T-helper 1 cell treated with Interleukin-12 subunit alpha and Interleukin-12 subunit beta and Interleukin-4 antibody, amounts not matched to agents 30 μg/mL and 1 μg/mL, for 36 hours (primary cell): Measurements from ENCODE around the gene NBEA.
"Not testable (repeated sequence)": the region's sequence is repeated elsewhere in the genome, so short reads cannot be mapped to it uniquely, and the experiment has no call there.

ENCODE experiments used
- H3K27ac Mint-ChIP-seq: one replicate; pipeline ENCODE4 v1.8.0; 2021; ENCODE audit warnings: mild to moderate bottlenecking, mixed read lengths
- H3K27me3 Mint-ChIP-seq: one replicate; pipeline ENCODE4 v1.8.0; 2021; ENCODE audit warnings: low read depth, mixed read lengths
- H3K36me3 Mint-ChIP-seq: one replicate; pipeline ENCODE4 v1.8.0; 2021; ENCODE audit warnings: low read depth, mixed read lengths
- H3K4me1 Mint-ChIP-seq: one replicate; pipeline ENCODE4 v1.8.0; 2021; ENCODE audit warnings: low read depth, mixed read lengths
- H3K4me3 Mint-ChIP-seq: one replicate; pipeline ENCODE4 v1.8.0; 2021; ENCODE audit warnings: mild to moderate bottlenecking, moderate library complexity, mixed read lengths
- H3K9me3 Mint-ChIP-seq: one replicate; pipeline ENCODE4 v1.8.0; 2021; ENCODE audit warnings: mixed read lengths

The NBEA gene

DNA sequence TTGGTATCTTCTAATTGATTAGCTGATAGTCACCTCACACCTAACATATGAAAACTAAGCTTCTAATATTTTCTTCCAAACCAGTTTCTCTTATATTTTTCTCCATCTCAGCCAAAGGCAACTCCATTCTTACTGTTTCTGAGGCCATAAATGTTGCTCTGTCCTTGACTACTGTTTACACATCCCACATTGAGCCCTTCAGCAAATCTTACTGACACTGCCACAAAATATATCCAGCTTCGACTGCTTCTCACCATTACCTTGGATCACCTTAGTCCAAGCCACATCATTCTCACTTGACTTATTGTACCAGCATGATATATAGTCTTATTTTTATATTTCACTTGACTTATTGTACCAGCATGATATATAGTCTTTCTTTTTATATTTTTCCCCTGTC lies 412.8 kb downstream of the NBEA start:
- Mint-ChIP-seq H3K27me3 (no peaks in the 10 kb centered on the region), H3K4me3 (no peak overlapping the region), H3K4me1 (no peaks in the 10 kb centered on the region), H3K9me3 (no peaks in the 10 kb centered on the region), H3K27ac (no peak overlapping the region), H3K36me3 (no peaks in the 10 kb centered on the region)

DNA sequence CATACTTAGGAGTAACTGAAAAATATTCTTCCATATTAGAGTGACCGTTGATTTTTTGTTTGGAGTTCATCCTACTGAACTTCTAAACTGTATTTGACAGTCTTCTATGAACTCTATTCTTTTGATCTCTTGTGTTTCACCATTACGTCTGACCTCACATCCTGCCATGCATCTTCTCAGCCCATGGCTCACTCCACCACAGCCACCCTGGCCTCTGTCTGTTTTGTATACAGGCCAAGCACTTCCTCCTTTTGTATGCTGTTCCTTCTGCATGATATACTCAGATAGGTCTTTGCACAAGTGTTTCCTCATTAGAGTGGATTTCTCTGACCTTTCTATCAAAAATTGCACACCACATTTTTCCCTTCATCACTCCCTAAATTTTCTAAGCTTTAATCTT lies 414.5 kb downstream of the NBEA start:
- H3K4me3 Mint-ChIP-seq: no peak overlapping the region
- H3K27ac Mint-ChIP-seq: no peak overlapping the region
- H3K36me3 Mint-ChIP-seq: no peaks in the 10 kb centered on the region
- H3K9me3 Mint-ChIP-seq: no peaks in the 10 kb centered on the region
- no peaks in the 10 kb centered on the region for H3K4me1 Mint-ChIP-seq
- H3K27me3 Mint-ChIP-seq: no peaks in the 10 kb centered on the region

DNA sequence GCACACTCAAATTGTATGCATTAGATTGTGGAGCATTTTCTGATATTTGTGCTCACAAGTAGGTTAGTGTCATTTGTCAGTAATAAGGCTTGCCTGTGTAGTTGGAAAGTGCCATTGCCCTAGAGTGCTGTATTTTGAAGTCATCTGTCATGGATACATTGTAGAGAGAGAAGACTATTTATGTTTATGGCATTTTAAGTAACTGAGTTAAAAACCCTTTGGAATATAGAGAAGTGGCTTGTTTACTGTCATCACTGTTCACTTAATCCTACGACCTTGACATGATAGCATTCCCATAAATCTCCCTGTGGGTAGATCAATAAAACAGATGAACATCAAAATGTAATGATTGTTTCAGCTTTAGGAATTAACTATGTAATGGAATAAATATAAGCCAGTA lies 423.8 kb downstream of the NBEA start:
- no peaks in the 10 kb centered on the region for H3K36me3 Mint-ChIP-seq
- H3K4me1 Mint-ChIP-seq: no peaks in the 10 kb centered on the region
- no peaks in the 10 kb centered on the region for H3K27me3 Mint-ChIP-seq
- H3K4me3 Mint-ChIP-seq: no peak overlapping the region
- no peak overlapping the region for H3K27ac Mint-ChIP-seq
- H3K9me3 Mint-ChIP-seq: peaks cover 11% of the 10 kb centered on the region

DNA sequence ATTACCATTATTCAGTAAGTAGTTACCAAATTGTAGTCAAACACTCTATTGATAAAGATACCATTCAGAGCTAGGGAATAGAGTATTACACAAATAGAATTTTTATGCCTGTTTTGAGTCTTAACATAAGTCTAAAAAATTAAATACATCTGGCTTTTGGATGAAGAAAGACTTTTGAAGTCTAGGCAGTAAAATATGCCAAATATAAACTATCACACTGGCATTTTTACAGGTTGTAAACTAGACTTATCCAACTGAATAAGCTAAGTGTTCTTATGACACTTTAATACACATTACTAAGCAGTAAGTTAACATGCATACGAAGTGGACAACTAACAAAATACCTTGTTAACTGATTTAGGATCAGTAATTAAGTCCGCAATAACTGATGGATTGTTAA lies 425.5 kb downstream of the NBEA start:
- Mint-ChIP-seq H3K36me3 (no peaks in the 10 kb centered on the region), H3K27me3 (no peaks in the 10 kb centered on the region), H3K27ac (no peak overlapping the region), H3K9me3 (peaks cover 28% of the 10 kb centered on the region), H3K4me1 (no peaks in the 10 kb centered on the region), H3K4me3 (no peak overlapping the region)

DNA sequence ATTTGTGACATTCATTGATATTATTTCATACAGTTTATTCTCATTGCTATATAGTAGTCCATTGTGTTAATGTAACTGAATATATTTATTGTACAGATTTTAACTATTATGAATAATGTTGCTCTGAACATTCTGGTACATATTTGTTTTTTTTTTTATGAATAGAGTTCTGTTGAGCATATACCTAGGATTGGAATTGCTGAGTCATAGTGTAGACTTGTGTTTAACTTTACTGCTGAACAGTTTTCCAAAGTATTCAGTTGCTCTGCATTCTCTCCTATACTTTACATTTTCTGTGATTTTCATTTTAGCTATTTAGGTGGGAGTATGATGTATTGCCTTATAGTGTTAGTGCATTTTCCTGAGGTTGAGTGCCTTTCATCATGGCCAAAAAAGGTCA lies 436.9 kb downstream of the NBEA start:
- no peak overlapping the region for H3K4me3 Mint-ChIP-seq
- no peaks in the 10 kb centered on the region for H3K27me3 Mint-ChIP-seq
- no peaks in the 10 kb centered on the region for H3K36me3 Mint-ChIP-seq

DNA sequence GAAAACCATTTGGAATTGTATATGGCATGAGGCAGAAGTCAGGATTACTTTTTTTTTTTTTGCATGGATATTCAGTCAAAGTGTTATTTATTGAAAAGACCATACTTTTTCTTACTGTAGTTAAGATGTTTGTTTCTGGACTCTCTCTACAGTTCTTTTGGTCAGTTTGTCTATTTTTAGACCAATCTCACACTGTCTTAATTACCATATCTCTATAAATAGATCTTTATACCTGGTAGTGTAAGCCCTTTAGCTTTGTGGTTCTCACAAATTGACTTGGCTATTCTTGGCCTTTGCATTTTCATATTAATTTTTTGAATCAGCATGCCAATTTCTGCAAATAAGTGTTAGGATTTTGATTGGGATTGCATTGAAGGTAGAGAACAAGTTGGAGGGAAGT lies 437.6 kb downstream of the NBEA start:
- Mint-ChIP-seq H3K36me3 (no peaks in the 10 kb centered on the region), H3K4me3 (no peak overlapping the region), H3K4me1 (no peaks in the 10 kb centered on the region), H3K27ac (no peak overlapping the region), H3K9me3 (no peaks in the 10 kb centered on the region), H3K27me3 (no peaks in the 10 kb centered on the region)

More for the DNA sequence above, 436.9 kb downstream of the NBEA start:
- Mint-ChIP-seq H3K27ac (no peak overlapping the region), H3K4me1 (no peaks in the 10 kb centered on the region), H3K9me3 (no peaks in the 10 kb centered on the region)

DNA sequence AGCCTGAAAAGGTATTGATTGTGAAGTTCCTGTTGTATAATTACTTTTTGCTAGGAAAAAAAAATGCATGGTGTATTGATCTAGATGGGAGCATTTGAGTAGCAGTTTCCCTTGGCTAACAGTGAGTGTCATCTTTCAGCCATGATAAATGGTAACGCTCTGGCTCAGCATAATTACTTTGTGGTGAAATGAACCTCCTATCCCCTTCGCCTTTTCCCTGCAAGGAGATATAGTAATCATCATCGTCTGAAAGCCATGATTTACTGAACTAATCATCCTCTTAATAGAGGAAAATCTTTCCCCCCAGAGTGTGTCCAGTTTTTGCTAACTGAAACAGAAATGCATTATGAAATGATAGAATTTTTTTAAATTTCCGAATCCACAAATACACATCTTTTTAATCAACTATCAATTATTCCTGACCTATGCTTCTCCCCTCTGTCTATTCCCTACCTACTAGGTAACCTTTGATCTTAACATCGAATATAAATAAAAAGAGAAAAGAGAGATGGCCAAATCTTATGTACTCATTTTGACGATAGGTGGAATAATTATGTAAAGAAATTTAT lies 445.7 kb downstream of the NBEA start:
- H3K27me3 Mint-ChIP-seq: no peaks in the 10 kb centered on the region
- H3K4me3 Mint-ChIP-seq: no peak overlapping the region
- H3K9me3 Mint-ChIP-seq: no peaks in the 10 kb centered on the region
- H3K27ac Mint-ChIP-seq: no peak overlapping the region
- H3K4me1 Mint-ChIP-seq: no peaks in the 10 kb centered on the region
- no peaks in the 10 kb centered on the region for H3K36me3 Mint-ChIP-seq

DNA sequence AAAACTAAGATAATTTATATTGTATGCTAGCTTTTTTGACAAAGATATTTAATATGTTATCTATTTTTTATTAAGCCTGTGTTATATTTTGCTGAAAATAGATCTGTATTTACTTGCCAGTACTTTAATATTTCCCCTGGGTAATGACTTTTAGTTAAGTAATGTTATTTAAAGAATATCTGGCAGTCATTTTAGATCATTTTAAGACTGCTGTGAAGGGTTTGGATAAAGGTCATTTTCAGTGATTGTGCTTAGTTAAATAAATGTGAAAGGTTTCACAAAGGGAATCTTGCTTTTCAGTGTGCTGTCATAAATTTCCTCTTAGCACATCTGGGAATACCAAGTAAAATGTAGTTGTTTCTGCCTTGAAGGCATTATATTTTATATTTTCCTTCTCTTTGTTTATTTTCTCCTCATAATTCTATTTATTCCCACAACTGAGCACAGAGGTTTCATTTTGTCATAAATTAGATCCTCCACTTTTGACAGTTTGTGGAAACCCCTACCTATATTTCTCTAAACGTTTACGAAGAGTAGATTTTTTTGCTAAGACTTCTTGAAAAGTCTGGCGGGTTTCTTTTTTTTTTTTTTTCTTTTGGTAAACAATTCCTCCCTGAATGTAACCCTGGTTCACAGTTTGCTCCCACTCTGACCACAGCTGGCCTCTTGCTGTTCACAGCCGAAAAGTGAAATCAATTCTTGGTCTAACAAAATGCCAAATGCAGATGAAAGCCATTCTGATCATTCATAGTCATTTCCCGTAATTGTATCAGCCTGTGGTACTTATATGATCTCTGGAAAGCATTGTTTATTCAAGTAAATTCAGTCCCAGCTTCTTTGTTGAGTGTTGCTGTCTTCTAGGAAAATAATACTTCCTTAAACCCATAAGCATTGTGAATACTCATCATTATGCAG lies 446.6 kb downstream of the NBEA start:
- Mint-ChIP-seq H3K27ac (no peak overlapping the region), H3K36me3 (no peaks in the 10 kb centered on the region), H3K9me3 (no peaks in the 10 kb centered on the region)

DNA sequence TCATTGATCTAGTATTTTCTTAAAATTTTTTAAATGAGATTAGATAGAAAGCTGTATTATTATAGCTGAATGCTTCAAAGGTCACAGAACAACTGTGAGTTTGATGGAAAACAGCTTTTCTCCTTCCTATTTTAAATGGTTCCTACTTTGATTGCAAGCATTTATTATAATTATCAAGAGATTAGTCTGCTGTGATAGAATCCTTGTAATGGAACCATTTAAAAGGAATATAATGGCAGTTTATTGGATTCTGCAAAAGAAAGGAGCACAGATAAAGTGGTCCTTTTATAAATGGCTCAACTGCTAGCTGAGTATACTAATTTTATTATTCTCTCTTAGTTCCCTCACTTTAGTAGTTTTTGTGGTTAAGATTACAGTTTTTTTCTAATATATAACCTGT lies 447.5 kb downstream of the NBEA start:
- Mint-ChIP-seq H3K27me3 (no peaks in the 10 kb centered on the region), H3K9me3 (no peaks in the 10 kb centered on the region), H3K36me3 (no peaks in the 10 kb centered on the region), H3K4me1 (no peaks in the 10 kb centered on the region), H3K27ac (no peak overlapping the region), H3K4me3 (no peak overlapping the region)

More for the DNA sequence above, 446.6 kb downstream of the NBEA start:
- H3K27me3 Mint-ChIP-seq: no peaks in the 10 kb centered on the region
- H3K4me3 Mint-ChIP-seq: no peak overlapping the region
- no peaks in the 10 kb centered on the region for H3K4me1 Mint-ChIP-seq

DNA sequence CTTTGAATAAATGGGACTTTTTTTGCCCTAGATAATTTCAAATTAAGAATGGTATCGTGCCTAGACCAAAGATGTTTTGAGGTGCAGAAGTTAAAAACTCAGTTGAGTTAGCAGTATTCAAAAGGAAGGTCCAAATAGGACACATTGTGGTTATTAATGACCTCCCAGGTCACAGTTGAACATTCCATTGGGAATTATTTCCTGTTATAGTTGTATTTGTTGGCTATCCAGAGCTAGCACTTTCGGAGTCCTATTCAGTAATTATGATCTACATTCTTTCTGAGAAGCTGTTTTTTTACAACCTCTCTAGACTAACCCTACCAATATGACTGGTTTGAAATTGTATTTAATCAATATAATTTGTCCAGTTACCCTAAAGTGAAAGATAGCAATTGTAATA lies 450.7 kb downstream of the NBEA start:
- no peak overlapping the region for H3K4me3 Mint-ChIP-seq
- no peaks in the 10 kb centered on the region for H3K27me3 Mint-ChIP-seq
- H3K27ac Mint-ChIP-seq: no peak overlapping the region
- no peaks in the 10 kb centered on the region for H3K4me1 Mint-ChIP-seq
- peaks cover 3% of the 10 kb centered on the region for H3K9me3 Mint-ChIP-seq
- H3K36me3 Mint-ChIP-seq: no peaks in the 10 kb centered on the region

DNA sequence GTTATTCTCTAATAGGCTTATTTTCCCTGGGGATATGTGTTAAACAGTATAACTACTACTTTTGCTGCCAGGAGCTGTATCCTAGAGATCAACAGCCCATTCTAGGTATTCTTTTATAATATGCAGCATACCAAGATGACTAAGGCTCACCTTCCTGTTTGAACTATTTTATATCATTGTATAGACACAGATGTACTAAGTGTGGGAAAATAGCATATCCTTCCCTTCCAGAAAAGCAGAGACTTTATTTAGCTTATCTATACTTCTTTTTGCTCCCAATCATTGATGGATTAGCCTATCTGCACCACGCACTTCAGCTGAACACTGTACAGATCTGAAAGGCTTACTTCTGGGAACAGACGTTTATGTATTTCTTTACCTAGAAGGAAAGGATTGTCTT lies 451.8 kb downstream of the NBEA start:
- H3K4me1 Mint-ChIP-seq: no peaks in the 10 kb centered on the region
- no peak overlapping the region for H3K4me3 Mint-ChIP-seq
- H3K9me3 Mint-ChIP-seq: peaks cover 6% of the 10 kb centered on the region
- H3K36me3 Mint-ChIP-seq: no peaks in the 10 kb centered on the region
- no peaks in the 10 kb centered on the region for H3K27me3 Mint-ChIP-seq
- no peak overlapping the region for H3K27ac Mint-ChIP-seq

DNA sequence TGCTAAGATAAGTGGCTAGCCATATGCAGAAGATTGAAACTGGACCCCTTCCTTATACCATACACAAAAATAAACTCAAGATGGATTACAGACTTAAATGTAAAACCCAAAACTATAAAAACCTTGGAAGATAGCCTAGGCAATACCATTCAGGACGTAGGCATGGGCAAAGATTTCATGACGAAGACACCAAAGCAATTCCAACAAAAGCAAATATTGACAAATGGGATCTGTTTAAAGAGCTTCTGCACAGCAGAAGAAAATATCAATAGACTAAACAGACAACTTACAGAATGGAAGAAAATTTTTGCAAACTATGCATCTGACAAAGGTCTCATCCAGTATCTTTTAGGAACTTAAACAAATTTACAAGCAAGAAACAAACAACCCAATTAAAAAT lies 466.2 kb downstream of the NBEA start:
- not testable (repeated sequence) for H3K4me3 Mint-ChIP-seq, H3K4me1 Mint-ChIP-seq, H3K27me3 Mint-ChIP-seq, H3K27ac Mint-ChIP-seq, H3K36me3 Mint-ChIP-seq, H3K9me3 Mint-ChIP-seq

DNA sequence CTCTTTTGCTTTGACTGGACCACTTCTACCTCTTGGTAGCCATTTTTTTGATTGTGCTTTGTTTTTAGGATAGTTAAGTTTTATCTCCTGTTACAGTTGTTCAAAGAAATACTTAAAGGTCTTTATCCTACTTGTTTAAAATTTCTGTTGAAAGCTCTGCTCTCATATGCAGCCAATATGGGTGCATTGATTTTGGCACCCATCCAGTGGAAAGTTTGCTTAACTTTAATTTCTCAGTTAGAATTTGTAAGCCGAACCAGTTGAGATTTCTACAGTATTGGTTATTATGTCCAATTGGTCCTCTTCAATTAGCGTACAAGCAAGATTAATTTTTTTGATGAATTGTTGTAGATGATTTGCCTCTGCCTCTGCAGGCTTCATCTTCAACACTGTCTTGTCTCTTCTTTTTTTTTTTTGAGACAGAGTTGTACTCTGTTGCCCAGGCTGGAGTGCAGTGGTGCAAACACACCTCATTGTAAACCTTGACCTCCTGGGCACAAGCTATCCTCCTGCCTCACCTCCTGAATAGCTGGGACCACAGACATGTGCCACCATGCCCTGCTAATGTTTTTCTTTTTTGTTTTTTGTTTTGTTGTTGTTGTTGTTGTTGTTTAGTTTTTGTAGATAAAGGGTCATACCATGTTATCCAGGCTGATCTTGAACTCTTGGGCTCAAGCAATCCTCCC lies 469.1 kb downstream of the NBEA start:
- Mint-ChIP-seq H3K36me3 (no peaks in the 10 kb centered on the region), H3K4me3 (no peak overlapping the region), H3K27ac (no peak overlapping the region), H3K27me3 (no peaks in the 10 kb centered on the region), H3K9me3 (peaks cover 5% of the 10 kb centered on the region), H3K4me1 (no peaks in the 10 kb centered on the region)

DNA sequence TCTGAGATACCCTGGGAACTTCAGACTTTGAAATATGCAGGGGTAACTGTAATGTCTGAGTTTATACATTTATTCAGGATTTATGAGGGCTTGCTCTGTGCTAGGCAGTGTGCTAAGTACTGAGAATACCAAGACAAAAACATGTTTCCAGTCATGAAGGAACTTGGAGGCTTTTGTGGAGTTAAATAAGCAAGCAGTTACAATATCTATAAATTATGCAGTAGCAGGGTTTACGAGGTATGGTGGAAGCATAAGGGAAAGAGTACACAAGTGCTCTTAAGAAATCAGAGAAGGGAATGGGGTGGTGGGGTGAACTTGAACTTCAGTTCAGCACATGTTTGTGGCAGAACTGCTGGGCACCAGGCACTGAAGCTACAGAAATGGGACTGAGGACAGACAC lies 506.4 kb downstream of the NBEA start:
- Mint-ChIP-seq H3K4me1 (no peaks in the 10 kb centered on the region), H3K27me3 (no peaks in the 10 kb centered on the region), H3K4me3 (no peak overlapping the region), H3K27ac (no peak overlapping the region), H3K9me3 (no peaks in the 10 kb centered on the region), H3K36me3 (no peaks in the 10 kb centered on the region)

DNA sequence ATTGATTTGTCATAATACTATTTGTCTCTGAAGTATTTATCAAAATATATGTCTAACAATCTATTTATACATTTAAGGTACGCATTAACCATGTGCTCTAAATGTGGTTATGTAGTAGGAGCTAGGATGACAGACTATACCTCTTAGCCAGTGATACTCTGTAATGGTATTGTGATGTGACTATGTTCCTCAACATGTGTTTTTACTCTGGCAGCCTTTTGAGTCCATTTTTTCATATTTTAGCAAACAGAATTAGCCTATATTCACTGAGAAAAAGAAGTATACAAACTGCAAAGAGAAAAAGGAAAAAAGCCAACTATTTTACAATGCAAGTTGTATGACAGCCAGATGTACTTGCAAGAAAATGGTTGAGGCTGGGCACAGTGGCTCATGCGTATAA lies 507.8 kb downstream of the NBEA start:
- Mint-ChIP-seq H3K27me3 (no peaks in the 10 kb centered on the region), H3K27ac (no peak overlapping the region), H3K36me3 (no peaks in the 10 kb centered on the region), H3K4me1 (no peaks in the 10 kb centered on the region), H3K4me3 (no peak overlapping the region), H3K9me3 (no peaks in the 10 kb centered on the region)
